Raji (cell line): ENCODE measurements around the gene VCAN.

Experiments
- POLR2A ChIP-seq: IDR thresholded peaks from 2 replicates; pipeline ENCODE4 v1.6.1; 2011; ENCODE audit warnings: low read depth, low read length, control low read depth; ENCODE audit not compliant: insufficient read depth

Gene VCAN

DNA sequence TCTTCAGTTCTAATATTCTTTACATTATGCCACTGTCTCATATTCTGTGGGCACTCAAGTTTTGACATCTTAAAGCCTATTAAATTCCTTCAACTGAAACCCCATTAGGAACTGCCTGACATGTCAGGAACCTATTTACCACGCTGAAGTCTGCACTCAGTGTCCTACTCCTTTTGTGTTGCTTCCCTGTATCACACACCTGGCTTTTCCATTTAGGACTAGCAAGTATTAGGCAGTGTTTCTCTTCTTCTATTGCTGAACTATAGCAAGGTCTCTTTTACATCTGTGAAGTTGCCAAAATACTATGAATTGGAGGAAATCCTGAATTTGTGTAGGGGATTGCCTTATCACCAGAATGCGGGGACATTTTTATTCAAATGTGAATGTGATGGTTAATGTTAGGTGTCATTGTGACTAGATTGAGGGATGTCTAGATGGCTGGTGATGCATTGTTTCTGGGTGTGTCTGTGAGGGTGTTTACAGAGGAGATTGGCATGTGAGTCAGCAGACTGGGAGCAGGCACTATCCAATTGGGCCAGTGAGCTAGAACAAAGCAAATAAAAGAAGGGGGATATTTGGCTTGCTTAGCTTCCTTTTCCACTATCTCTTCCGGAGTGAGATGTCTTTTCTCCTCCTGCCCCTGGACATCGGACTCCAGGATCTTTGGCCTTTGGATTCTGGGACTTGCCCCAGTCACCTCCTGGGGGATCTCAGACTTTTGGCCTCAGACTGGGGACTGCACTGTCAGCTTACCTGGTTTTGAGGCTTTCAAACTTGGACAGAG is 21.2 kb upstream of the VCAN start:
- no peak for TF ChIP-seq POLR2A

DNA sequence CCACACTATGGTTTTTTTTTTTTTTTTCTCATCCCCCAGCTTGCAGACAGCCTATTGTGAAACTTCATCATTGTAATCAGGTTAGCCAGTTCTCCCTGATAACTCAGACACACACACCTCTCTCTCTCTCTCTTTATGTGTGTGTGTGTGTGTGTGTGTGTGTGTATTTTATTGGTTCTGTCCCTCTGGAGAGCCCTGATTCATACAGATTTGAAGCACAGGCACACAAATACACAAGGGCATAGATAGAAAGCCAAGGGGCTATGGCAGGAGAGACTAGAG is 20.6 kb upstream of the VCAN start:
- no peak for TF ChIP-seq POLR2A

DNA sequence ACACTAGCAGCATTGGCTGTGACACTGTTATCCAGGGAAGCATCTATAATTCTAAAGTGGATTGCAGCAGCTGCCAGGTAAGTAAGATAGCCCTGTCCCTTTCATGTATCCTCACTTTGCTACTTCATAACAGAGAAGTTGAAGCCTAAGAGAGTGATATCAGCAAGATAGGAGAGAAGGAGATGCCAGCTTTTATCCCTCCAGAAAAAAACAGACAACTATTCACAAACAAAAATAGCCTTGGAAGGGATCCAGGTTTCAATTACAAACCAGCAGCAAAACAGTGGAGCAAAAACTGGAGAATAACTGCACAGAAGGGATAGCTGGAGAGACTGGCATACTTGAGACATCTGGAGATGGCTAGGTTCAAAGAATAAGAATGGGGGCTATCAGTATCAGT is 19.6 kb upstream of the VCAN start:
- no peak for TF ChIP-seq POLR2A

DNA sequence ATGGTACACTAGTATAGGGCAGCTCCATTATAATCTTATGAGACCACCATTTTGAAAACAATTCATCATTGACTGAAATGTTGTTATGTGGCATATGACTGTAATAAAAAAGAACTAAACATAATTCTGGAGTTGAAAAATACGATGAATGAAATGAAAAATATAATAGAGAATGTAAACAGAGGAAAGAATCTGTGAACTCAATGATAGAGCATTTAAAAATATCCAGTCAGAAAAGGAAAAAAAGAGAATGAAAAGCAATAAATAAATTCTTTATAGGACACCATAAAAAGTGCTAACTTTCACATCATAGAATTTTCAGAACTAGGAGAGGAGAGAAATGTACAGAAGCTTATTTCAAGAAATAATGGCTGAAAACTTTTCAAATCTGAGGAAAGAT is 17.6 kb upstream of the VCAN start:
- TF ChIP-seq POLR2A: no peak

DNA sequence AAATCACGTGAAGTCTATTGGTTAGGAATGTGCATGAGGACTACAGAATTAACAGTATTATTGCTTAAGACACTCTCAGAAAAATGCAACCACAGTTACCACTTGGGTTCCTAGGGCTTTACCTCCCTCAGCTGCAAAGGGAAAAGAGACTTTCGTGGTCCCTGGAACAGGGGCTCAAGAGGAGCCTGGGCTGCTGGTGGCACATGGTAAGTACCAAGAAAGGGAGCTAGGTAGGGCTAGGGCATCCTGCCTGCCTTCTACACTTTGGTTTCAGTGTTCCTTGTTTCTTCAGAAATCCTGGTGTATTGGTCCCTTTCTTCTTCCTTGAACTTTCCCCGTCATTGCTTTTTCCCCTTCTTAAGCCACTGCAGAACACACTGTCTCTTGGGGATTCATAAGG is 7.3 kb upstream of the VCAN start:
- no peak for TF ChIP-seq POLR2A

DNA sequence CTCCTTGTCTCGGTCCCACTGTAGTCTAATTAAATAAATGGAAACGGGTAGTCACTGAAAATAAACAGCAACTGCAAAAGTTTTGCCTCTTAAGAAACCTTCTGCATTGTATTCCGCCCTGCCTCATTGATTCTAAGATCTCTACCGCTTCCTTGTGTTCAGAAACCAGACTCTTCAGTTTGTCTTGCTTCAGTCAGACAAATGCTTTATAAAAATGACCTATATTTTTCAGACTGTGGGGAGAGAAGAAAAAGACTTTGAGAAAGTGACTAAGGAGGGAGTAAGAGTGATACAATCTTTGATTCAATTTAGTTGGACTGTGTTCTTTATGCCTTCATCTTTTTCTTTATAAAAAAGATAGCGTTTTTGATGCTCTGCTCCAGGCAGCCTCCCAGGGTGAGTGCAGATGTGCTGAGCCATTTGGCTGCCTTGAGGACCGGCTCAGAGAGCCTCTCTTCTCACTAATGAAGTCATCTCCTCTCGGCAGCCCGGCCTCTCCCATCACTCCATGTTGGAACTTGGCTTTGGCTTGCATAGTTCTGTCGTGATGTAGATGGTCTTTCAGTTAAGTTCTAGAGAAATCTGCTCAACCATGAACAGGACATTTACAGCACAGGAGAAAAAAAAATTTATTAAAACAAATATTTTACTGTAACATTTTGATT is 4.0 kb upstream of the VCAN start:
- TF ChIP-seq POLR2A: no peak

DNA sequence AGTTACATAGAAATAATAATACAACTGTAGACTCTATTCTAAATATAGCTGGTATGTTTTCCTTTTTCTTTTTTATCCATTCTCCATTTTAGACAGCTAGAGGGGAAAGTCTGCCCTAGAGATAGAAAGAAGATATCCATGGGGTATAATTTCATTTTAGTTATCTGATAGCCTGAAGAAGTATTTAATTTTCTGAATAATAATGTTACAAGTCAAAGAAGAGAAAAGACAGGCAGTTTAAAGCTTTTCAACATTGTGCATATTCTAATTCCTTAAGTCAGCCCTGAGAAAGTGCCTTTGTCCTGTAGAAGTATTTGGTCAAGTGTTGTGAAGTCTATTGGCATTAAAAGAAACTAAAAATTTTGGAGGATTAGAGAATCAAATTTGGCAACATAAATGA is 2.5 kb upstream of the VCAN start:
- no peak for TF ChIP-seq POLR2A

DNA sequence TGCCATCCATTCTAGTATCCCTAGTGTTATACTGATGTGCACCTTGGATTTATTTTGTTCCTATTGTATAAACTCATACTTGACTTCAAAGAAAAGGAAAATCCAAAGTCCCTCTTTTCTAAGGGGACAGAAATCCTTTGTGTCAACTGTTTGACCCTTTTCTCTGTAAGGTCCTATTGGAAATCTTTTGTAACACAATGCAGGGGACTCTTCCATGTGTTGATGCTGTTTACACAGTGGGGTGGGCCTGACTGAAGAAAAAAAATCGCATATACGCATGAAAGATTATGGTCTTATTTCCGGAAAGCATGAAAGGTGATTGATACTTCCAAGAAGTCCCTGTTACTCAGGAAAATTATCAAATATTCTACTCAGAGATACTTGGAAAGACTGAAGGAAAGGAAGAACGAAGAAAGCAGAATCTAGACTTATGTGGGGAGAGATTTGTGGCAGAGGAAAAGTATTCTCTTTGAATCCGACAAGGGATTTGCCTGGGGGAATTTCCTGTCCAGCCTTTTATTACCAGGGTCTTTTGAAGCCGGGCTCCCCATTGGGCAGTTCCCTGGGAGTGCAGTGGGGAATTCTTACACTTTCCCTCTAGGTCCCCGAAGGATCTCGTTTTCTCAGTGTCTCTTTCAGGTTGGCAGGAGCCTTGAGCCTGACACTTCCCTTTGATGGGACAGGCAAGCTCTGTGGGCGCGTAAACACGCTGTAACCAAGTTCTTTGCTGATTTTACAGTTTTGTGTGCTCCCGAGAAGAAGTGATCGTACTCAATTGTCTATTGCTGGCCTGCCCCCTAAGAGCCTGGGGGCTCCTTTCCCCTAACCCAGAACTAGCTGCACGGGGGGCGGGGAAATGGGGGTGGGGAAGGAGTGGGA is 779 bp upstream of the VCAN start:
- TF ChIP-seq POLR2A: no peak

DNA sequence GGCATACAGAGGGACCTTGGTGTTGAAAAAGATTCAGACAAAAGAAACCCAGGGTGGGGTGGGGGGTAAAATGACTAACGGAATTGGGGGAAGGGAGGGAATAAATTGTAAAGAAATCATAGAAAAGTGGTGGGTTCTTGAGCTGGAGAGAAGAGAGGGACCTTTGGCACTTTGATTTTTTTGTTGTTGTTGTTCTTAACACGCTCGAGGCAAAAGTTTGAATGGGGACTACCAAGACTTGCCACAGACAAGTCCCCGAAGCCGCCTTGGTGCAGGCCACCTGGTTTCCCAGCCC is 616 bp downstream of the VCAN start:
- no peak for TF ChIP-seq POLR2A

DNA sequence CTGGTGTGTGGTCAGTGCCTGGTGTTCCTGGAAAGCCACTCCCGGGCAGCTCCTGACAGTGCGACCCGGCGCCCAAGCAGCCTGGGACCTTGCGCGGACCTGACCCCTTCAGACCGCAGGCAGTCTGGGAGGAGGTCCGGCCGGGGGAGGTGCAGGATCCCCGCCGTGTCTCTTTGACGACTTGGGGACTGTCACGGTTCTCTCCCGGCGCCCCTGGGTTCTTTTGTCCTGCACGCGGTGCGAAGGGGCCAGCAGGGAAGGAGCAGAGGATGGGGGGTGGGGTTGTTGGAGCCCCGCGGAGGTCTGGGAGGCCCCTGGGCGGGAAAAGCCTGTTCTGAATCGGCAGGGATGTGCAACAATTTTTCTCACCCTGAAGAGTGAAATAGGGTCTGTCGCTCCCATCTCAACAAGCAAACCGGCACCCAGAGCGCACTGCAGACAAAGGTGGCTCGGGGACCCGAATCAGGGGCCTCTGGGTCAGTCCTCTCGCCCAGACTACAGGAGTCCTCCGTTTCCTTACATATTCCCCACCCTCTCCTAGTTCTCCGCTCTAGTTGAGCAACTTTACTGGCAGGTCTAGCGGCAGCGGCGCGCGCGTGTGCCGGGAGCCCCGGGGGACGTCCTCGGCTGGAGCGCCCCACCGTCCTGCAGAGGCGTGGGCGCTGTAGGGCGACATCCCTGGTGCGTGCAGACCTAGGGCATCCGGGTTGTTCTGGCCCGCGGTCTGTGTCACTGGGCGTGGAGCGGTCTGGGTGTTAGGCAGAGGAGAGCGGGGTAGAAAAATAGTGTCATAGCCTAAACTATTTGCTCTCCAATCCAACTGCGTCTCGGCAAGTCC is 1.2 kb downstream of the VCAN start:
- TF ChIP-seq POLR2A: no peak

DNA sequence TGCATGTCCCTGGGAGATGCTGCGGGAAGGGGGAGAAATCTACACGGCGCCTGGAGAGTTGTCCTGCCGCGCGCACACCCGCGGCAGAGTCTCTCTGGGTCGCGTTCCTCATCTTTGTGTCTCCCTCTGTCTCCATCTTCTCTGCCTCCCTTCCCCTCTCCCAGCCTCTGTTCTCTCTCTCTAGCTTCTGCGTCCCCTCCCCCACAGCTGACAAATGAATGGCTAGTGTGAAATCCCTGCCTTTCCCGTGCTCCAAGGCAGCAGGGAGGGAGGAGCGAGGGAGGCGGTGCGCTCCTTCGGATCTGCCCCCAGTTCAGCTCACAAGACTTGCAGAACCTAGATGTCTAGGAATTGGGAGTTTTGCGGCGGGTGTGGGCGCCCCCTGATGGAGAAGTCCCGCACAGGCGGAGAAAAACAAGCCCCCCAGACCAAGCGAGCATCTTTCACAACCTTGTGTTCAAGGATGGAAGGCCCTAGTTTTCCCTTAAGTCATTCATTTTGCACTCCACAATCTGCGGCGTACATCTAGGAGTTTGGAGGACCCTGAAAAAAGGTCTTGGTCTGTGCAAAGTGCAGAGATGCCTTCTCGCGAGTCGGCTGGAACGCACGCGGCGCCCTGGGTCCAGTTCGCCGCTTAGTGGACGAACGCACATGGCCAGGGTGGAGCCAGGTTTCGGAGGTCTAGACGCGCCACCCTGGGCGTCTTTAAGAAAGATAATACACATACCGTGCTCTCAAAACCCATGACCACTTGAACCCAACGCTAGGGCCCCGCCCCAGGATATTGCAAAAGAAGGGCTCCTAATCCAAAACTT is 2.0 kb downstream of the VCAN start:
- TF ChIP-seq POLR2A: no peak

DNA sequence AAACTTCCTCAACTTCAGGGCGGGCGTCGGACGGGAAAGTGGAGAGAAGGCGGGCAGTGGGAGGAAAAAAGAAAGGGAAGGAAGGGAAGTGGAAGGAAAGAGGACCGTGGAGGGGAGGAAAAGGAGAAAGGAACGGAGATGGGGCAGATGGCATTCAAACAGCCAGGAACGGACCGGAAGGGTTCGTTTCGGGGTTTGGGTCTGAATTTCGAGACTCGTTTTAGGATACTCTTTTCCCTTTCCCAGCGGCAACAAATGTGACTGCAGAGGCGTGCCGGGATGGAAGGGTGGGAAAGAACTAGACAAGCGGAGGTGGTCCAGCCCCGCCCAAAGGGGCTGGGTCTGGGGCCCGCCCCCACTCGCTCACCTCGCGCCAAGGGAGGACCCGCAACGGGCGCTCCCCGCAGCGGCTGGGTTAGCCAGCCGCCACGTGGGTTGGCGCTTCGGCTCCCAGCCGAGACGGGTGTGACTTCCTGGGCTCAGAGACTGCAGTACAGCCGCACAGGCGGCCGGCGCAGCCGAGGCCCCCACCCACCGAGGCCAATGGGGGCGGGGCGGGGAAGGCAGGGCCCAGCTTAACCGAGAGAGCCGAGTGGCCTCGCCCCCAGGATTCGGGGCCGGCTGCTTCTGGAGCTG is 2.7 kb downstream of the VCAN start:
- no peak for TF ChIP-seq POLR2A

DNA sequence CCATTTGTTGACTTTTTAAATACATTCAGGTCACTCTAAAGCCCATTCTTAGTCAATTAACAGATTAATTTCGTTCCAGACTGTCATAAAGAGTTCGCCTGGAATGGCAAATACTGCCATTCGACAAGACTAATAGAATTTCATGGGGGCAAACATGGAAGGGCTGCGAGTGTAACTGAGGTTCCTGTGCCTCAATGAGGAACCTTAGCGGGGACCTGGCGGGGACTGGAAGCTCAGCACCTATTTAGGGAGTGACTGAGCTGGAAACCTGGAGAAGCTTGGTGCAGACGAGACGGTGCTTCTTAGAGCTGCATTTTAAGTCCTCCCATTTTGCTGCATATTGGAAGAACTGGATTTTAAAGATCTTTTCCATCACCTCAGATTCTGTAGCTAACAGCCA is 3.4 kb downstream of the VCAN start:
- TF ChIP-seq POLR2A: no peak

DNA sequence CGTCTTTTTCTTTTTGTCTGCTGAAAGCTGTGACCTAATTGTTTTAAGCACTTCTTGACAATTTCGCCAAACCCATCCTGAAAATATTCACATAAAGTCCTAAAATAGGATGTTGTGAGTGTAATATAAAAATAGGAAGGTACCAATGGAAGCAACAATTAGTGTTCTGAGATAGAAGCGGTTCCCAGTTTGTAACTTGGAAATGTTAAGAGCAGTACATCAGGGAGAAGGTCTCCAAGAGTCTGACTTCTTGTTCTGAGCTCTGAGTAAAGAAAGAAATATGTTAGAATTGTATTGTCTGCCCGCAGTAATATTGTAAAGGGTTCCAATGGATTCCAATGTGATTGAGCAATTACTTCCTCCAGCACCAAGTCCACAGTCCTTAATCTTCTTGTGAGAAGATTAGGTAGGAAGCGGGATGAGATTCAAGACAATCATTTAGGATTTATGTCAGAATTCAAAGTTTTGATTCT is 3.9 kb downstream of the VCAN start:
- no peak for TF ChIP-seq POLR2A
